ENCODE results near the gene NCS1.

Gene NCS1

GRCh38 chr9:130196643-130197042 is 24.4 kb downstream of the NCS1 start:
- DNase-seq, result no peak

GRCh38 chr9:130197386-130197785 is 25.2 kb downstream of the NCS1 start:
- DNase-seq, result no peak

- no peak for DNase-seq
Measured at GRCh38 chr9:130197888-130198287, 25.7 kb downstream of the NCS1 start.

GRCh38 chr9:130198501-130199179 is 26.4 kb downstream of the NCS1 start:
- DNase-seq, result no peak

GRCh38 chr9:130199605-130200004 is 27.4 kb downstream of the NCS1 start:
- DNase-seq, result no peak

GRCh38 chr9:130200038-130200849 is 28.0 kb downstream of the NCS1 start:
- no peak for DNase-seq

GRCh38 chr9:130201399-130201873 is 29.2 kb downstream of the NCS1 start:
- no peak for DNase-seq

GRCh38 chr9:130201974-130202373 is 29.8 kb downstream of the NCS1 start:
- no peak for DNase-seq

GRCh38 chr9:130204341-130204740 is 32.1 kb downstream of the NCS1 start:
- no peak for DNase-seq

GRCh38 chr9:130204959-130205358 is 32.8 kb downstream of the NCS1 start:
- no peak for DNase-seq

GRCh38 chr9:130205912-130206311 is 33.7 kb downstream of the NCS1 start:
- DNase-seq, result no peak

- DNase-seq, result no peak
Measured at GRCh38 chr9:130206579-130206978, 34.4 kb downstream of the NCS1 start.

- DNase-seq, result no peak
Measured at GRCh38 chr9:130207241-130207992, 35.2 kb downstream of the NCS1 start.

- no peak for DNase-seq
Measured at GRCh38 chr9:130208600-130209347, 36.6 kb downstream of the NCS1 start.

- DNase-seq, result no peak
Measured at GRCh38 chr9:130209422-130209821, 37.2 kb downstream of the NCS1 start.

GRCh38 chr9:130211548-130212226 is 39.5 kb downstream of the NCS1 start:
- DNase-seq, result no peak

- DNase-seq, result no peak
Measured at GRCh38 chr9:130212543-130213297, 40.5 kb downstream of the NCS1 start.

- DNase-seq, result no peak
Measured at GRCh38 chr9:130213911-130214761, 41.9 kb downstream of the NCS1 start.

- DNase-seq, result no peak
Measured at GRCh38 chr9:130214776-130215340, 42.7 kb downstream of the NCS1 start.

All from stimulated activated CD4-positive, alpha-beta T cell treated with anti-CD3 and anti-CD28 coated beads, Interleukin-1b, Interleukin-23, amount 100 ng/mL, for 48 hours (primary cell).